Thoracic aorta endothelial cell (primary cell): ENCODE measurements around the gene GGN. TPM values are rescaled to one million over a fixed set of nuclear protein-coding genes. Genes with fewer than 3 reads are reported as not detected.

Experiments
- total RNA-seq: library from RNA; depleted of rRNA; stranded (reverse); fragments of >200 nt; gene quantifications from 2 replicates; pipeline ENCODE4 v1.2.3, GENCODE V29; 2012

GGN gene
- 0.57 and 0.80 TPM in 2 replicates for total RNA-seq

GRCh38 chr19:38387550-38388348, at the start of gene GGN:
TSS of gene GGN (minus strand) at chr19:38388034. CDS start at chr19:38387261, 773 bp downstream.

GRCh38 chr19:38433268-38433733, 45.5 kb upstream of the GGN start, which contains the start of gene RYR1:
TSS of gene RYR1 (plus strand) at chr19:38433691. CDS start at chr19:38433830, 139 bp downstream.

GRCh38 chr19:38425810-38426466, 38.1 kb upstream of the GGN start, which contains the start of gene RASGRP4:
TSS of gene RASGRP4 (minus strand) at chr19:38426219. CDS start at chr19:38426091, 128 bp downstream.

DNA sequence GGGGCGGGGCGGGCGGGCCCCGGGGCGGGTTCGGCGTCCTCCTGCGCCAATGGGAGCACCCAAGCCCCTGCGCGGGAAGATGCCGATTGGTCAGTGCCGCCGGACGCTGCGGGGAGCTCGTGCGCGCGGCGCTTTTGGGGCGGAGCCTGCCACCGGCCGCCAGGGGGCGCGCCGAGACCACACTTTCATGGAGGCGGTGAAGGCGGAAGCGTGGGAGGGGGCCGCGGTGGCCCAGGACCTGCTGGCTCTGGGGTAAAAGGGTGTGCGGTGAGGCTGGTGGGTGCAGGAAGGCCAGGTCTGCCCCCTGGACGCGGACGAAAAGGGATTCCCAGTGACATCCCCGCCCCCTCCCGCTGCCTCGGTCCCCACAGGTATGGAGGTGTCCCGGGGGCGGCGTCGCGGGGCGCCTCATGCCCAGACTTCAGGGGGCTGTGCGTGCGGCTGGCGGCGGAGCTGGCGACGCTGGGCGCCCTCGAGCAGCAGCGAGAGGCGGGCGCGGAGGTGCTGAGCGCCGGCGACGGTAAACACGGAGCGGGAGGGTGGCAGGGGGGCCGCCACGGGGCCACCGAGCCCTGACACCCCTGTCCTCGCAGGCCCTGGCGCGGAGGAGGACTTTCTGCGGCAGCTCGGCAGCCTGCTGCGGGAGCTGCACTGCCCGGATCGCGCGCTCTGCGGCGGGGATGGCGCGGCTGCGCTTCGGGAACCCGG, 15.3 kb upstream of the GGN start, which contains the start of gene FAM98C:
Gene FAM98C, plus strand, starts transcription at position 127 of the 708 bp plus-strand sequence. Its CDS starts 61 bp downstream, at position 188.

DNA sequence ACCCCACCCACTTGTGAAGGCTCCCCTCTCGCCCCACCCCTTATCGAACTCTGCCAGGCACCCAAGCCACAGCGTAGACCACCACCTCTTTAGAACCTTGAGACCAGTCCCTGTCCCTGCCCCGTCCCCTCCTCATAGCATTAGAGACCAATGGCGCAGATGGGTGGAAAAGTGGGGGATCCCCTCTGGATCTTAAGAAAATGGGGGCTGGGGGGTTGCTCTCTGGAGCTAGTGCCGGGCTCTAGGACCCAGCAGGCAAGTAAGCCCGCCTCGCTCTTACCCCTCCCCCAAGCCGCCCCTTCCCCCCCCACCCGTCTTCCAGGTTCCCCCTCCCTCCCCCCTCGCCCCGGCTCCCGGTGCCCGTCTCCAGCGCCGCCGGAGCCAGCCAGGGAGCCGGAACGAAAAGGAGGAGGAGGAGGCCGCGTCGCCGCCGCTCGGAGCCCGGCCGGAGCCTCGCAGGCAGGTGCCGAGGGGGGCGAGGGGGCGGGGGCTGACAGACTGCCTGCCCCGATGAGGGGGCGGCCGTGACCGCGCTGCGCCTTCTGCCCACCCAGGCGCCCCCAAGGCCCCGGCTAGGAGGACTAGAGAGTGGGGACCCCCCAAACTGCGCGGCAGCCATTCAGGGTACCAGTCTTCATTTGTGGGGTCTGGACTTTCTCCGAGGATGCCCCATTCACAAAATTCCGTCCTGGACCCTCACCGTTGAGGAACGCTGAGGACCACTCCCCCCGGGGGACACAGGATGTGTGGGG, 691 bp upstream of the GGN start, which contains the start of gene SPRED3:
Gene SPRED3, plus strand, starts transcription at position 349 of the 752 bp plus-strand sequence. CDS start 1,606 bp downstream, outside the sequence.

GRCh38 chr19:38374332-38375097, 13.3 kb downstream of the GGN start, which contains the start of gene PSMD8:
TSS of gene PSMD8 (plus strand) at chr19:38374571. CDS start at chr19:38374602, 31 bp downstream.

Other genes with a start within 250 kb of the GGN start
- gene DPF1, start 163.8 kb downstream of the GGN start, total RNA-seq: 1.4 and 2.1 TPM in 2 replicates
- 0.29 TPM in 1 of 2 replicates, not detected in the other for gene PPP1R14A, start 131.7 kb downstream of the GGN start, total RNA-seq
- gene SPINT2, start 123.5 kb downstream of the GGN start, total RNA-seq: 3.1 and 3.5 TPM in 2 replicates
- gene C19orf33, start 83.8 kb downstream of the GGN start, total RNA-seq: 9.8 and 14.8 TPM in 2 replicates
- gene YIF1B, start 72.1 kb downstream of the GGN start, total RNA-seq: 49.5 and 58.4 TPM in 2 replicates
- gene KCNK6, start 68.2 kb downstream of the GGN start, total RNA-seq: 3.9 and 8.2 TPM in 2 replicates
- gene CATSPERG, start 52.2 kb downstream of the GGN start, total RNA-seq: 0.79 and 1.1 TPM in 2 replicates
- 217 and 265 TPM in 2 replicates for gene PSMD8, start 13.5 kb downstream of the GGN start, total RNA-seq
- 7.8 and 11.0 TPM in 2 replicates for gene SPRED3, start 663 bp upstream of the GGN start, total RNA-seq
- 9.0 and 10.1 TPM in 2 replicates for gene FAM98C, start 15.1 kb upstream of the GGN start, total RNA-seq
- gene RASGRP4, start 38.2 kb upstream of the GGN start, total RNA-seq: not detected in 2 replicates
- under 0.01 TPM in 1 of 2 replicates, not detected in the other for gene RYR1, start 45.7 kb upstream of the GGN start, total RNA-seq
- 0.53 TPM in 1 of 2 replicates, not detected in the other for gene MAP4K1, start 229.9 kb upstream of the GGN start, total RNA-seq
- gene EIF3K, start 231.2 kb upstream of the GGN start, total RNA-seq: 380 and 418 TPM in 2 replicates